Measurements from ENCODE around the gene ZNF512B. TPM values are rescaled to one million over a fixed set of nuclear protein-coding genes. Genes with fewer than 3 reads are reported as not detected.

The ZNF512B gene
- total RNA-seq, 4 donors from 2014 or later: 13.4 to 24.8 (median 19.0) TPM

DNA sequence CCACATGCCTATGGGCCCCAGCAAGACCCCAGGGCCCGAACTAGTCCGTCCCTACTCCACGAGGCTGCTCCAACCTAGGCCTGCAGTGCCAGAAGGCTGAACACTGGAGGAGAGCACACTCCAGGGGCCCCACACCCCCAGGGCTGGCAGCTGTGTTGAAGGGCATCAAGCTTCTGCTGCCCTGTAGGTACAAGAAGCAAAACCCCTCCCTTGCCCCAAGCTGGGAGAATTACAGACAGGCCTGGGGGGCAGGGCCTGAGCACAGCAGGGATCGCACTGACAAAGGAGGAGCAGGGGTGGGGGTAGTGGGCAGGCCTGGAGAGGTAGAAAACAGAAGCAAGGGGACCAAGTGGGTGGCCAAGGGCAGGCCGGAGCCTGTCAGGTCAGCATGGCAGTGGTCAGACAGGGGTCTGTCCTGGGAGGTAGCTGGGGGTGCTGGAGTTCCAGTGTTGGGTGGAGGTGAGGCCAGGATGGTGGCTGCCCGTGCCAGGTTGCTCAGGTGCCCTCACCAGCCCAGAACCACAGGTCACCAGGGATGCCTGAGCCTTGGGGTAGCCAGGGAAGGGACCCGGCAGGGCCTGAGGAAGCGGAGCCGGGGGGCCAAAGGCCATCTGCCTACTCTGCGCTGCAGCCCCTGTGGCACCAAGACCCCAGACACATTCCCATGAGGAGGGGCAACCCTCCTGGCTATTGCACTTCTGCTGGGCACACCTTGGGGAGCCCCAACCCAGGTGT lies 10.6 kb downstream of the ZNF512B start:
- H3K27ac ChIP-seq: no peak overlapping the region
- H3K27me3 ChIP-seq: no peaks in the 10 kb centered on the region
- peaks cover 15 to 27% of the 10 kb centered on the region in 2 donors for H3K4me1 ChIP-seq
- peaks cover 33 to 36% of the 10 kb centered on the region in 2 donors for H3K36me3 ChIP-seq
- intact Hi-C loops (cut with DNase I): no loop called here
- no peak overlapping the region for H3K4me3 ChIP-seq (replicated peaks in 1 of 3)
- TF ChIP-seq, protein P1, sequence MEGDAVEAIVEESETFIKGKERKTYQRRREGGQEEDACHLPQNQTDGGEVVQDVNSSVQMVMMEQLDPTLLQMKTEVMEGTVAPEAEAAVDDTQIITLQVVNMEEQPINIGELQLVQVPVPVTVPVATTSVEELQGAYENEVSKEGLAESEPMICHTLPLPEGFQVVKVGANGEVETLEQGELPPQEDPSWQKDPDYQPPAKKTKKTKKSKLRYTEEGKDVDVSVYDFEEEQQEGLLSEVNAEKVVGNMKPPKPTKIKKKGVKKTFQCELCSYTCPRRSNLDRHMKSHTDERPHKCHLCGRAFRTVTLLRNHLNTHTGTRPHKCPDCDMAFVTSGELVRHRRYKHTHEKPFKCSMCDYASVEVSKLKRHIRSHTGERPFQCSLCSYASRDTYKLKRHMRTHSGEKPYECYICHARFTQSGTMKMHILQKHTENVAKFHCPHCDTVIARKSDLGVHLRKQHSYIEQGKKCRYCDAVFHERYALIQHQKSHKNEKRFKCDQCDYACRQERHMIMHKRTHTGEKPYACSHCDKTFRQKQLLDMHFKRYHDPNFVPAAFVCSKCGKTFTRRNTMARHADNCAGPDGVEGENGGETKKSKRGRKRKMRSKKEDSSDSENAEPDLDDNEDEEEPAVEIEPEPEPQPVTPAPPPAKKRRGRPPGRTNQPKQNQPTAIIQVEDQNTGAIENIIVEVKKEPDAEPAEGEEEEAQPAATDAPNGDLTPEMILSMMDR (IDR thresholded peaks at IDR 0.05): no peak
- no peak for TF ChIP-seq POLR2A (IDR thresholded peaks at IDR 0.05)
- 91 to 98% methylated on average over 4 to 5 of the region's 10 CpGs for WGBS, 2 donors
- no peaks in the 10 kb centered on the region for H3K9me3 ChIP-seq
- DNase-seq: no peak

DNA sequence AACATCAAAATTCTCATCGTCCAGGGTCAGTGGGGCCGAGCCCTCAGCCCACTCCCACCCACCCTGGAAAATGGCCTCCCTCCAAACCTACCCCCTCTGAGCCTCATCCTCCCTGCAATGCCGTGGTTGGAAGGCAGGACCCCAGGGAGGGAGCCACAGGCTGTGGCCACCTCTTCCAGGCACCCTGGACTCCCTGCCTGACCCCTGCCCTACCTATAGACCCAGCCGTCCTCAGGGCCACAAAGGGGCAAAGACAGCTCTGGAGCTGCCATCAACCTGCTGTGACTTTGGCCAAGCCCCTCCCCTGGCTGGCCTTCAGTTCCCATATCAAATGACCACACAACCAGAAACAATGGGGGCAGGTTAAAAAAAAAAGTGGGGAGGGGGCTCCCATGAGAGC lies 11.3 kb downstream of the ZNF512B start:
- TF ChIP-seq POLR2A (IDR thresholded peaks at IDR 0.05): no peak
- TF ChIP-seq, protein P1 (IDR thresholded peaks at IDR 0.05): no peak
- Histone ChIP-seq H3K27ac (no peak overlapping the region), H3K27me3 (no peaks in the 10 kb centered on the region), H3K4me1 (peaks cover 15 to 34% of the 10 kb centered on the region in 2 donors), H3K4me3 (replicated peaks in 1 of 3) (no peak overlapping the region), H3K9me3 (no peaks in the 10 kb centered on the region), H3K36me3 (peaks cover 27 to 30% of the 10 kb centered on the region in 2 donors)
- 77% methylated on average over 4 of the region's 4 CpGs; no CpG with 5 or more reads in 1 of the 2 donors for WGBS, 2 donors
- no peak for DNase-seq
- intact Hi-C loops (cut with DNase I): no loop called here

DNA sequence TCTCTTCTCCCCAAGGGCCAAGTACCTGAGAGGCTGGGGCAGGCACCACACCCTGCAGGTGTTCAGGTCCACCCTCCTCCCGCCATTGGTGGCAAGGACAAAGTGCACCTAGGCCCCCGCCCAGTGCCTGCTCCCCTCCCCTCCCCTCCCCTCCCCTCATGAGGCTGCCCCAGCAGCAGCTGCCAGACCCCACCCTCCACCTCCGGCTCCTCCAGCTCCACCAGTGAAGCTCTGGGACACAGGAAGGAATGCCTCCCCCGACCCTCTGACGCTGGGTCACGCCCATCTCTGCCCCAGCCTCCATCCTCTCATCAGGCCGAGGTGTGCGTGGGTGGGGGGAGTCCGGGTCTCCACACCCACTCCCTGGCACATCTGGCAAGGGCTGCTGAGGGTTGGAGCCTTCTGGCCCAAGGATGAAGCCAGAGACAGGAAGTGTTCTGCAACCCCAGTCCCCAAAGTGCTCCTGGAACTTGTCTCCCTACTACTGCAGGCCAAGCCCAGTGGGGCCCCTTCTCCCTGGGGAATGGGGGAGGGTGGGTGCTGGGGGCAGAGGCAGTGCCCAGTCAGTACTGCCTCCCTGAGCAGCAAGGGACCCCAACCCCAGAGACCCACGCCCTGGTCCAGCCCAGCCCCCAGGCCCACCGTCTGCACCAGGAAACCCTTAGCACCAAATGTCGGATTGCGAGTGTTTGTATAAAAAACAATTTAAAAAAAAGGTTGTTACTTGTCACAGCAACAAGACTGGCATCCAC lies 11.9 kb downstream of the ZNF512B start:
- no peak overlapping the region for H3K4me3 ChIP-seq (replicated peaks in 1 of 3)
- H3K27me3 ChIP-seq: no peaks in the 10 kb centered on the region
- no peak for TF ChIP-seq POLR2A (IDR thresholded peaks at IDR 0.05)
- TF ChIP-seq, protein P1 (IDR thresholded peaks at IDR 0.05): no peak
- no peaks in the 10 kb centered on the region for H3K9me3 ChIP-seq
- H3K4me1 ChIP-seq: peaks cover 15 to 36% of the 10 kb centered on the region in 2 donors
- intact Hi-C loops (cut with DNase I): no loop called here
- H3K27ac ChIP-seq: no peak overlapping the region
- H3K36me3 ChIP-seq: peaks cover 21 to 26% of the 10 kb centered on the region in 2 donors
- WGBS, 2 donors: 63 to 73% methylated on average over 9 to 11 of the region's 13 CpGs
- DNase-seq: no peak

DNA sequence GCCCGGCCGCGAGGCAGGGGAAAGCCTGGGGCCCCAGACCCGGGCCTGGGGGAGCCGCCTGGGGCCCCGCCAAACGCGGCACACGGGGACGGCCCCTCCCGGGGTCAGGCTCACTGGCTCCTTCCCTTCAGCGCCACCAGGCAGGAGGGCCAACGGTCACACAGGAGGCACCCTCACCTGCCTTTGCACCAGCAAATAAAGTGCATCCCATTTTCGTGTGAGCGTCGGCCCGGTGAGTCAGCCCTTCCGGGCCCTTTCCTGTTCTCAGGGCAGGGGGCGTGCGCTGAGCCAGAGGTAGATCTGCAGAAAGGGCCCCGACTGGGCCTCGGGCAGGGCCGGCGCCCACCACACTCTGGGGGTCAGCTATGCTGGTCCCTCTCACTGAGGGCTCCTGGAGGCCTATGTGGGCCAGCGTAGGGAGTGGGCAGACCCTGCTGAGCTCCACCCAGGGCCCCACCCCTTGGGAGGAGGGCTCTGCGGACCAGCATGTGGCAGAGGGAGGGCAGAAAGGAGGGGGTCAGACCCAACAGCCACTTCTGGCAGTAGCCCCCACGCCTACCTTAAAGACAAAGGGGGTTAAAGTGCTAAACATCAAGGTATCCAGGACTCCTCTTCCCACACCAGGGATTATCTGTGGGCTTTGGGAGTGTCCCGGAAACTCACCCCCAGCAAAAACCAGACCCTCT lies 12.6 kb downstream of the ZNF512B start:
- H3K4me1 ChIP-seq: peaks cover 15 to 43% of the 10 kb centered on the region in 2 donors
- H3K27ac ChIP-seq: no peak overlapping the region
- H3K36me3 ChIP-seq: peaks cover 13 to 22% of the 10 kb centered on the region in 2 donors
- WGBS, 2 donors: 9 to 13% methylated on average over 12 to 13 of the region's 28 CpGs
- H3K9me3 ChIP-seq: no peaks in the 10 kb centered on the region
- TF ChIP-seq, protein P1 (IDR thresholded peaks at IDR 0.05): no peak
- peak in 1 of 2 donors; percentile 17 for TF ChIP-seq POLR2A (IDR thresholded peaks at IDR 0.05)
- H3K27me3 ChIP-seq: no peaks in the 10 kb centered on the region
- intact Hi-C loops (cut with DNase I): no loop called here
- peak overlapping the region in 1 of 3 donors; percentile 27 for H3K4me3 ChIP-seq (replicated peaks in 1 of 3)
- peak; percentile 40 to 51 for DNase-seq
